Ureter (tissue), 1 donor: Measurements from ENCODE around the gene TYK2. TPM values are rescaled to one million over a fixed set of nuclear protein-coding genes. Genes with fewer than 3 reads are reported as not detected.
"Not testable (repeated sequence)": the region's sequence is repeated elsewhere in the genome, so short reads cannot be mapped to it uniquely, and the experiment has no call there.

Source experiments
- DNase-seq: peaks from one replicate; pipeline ENCODE4 v3.0.0-alpha.2; 2020; ENCODE audit warnings: low spot score
- total RNA-seq: library from RNA; stranded (reverse); gene quantifications from one replicate; pipeline ENCODE4 v1.2.4, GENCODE V29; 2023
- donor health status: DM: yes; HTN: yes; CAD: no.

Gene TYK2
- total RNA-seq: 142 TPM

- peak; percentile 98 for DNase-seq
These were observed at the start of gene TYK2 for GRCh38 chr19:10380313-10381102. TYK2 (minus strand) TSS chr19:10380572; CDS start chr19:10378406, 2,166 bp downstream.

GRCh38 chr19:10428996-10429381 is 48.6 kb upstream of the TYK2 start:
- DNase-seq: no peak

- no peak for DNase-seq
These were observed 46.8 kb upstream of the TYK2 start for GRCh38 chr19:10427169-10427568.

- DNase-seq: peak; percentile 83
These were observed 43.8 kb upstream of the TYK2 start for GRCh38 chr19:10424011-10424637.

- no peak for DNase-seq
These were observed 42.5 kb upstream of the TYK2 start for GRCh38 chr19:10422846-10423245.

- no peak for DNase-seq
These were observed 41.7 kb upstream of the TYK2 start for GRCh38 chr19:10422046-10422461.

- DNase-seq: no peak
These were observed 41.1 kb upstream of the TYK2 start for GRCh38 chr19:10421240-10422045.

- no peak for DNase-seq
These were observed 40.3 kb upstream of the TYK2 start, which contains the start of gene PDE4A for GRCh38 chr19:10420444-10421239. PDE4A (plus strand) TSS chr19:10420538; CDS start chr19:10420765, 227 bp downstream.

- DNase-seq: no peak
These were observed 39.5 kb upstream of the TYK2 start for GRCh38 chr19:10419646-10420443.

- no peak for DNase-seq
These were observed 38.9 kb upstream of the TYK2 start for GRCh38 chr19:10419200-10419645.

GRCh38 chr19:10418485-10419199 is 38.3 kb upstream of the TYK2 start:
- no peak for DNase-seq

- DNase-seq: no peak
These were observed 37.8 kb upstream of the TYK2 start for GRCh38 chr19:10418235-10418484.

- DNase-seq: no peak
These were observed 37.3 kb upstream of the TYK2 start for GRCh38 chr19:10417541-10418234.

- peak; percentile 78 for DNase-seq
These were observed 36.2 kb upstream of the TYK2 start for GRCh38 chr19:10416380-10417257.

GRCh38 chr19:10416083-10416379 is 35.7 kb upstream of the TYK2 start:
- no peak for DNase-seq

GRCh38 chr19:10412257-10412977 is 32.0 kb upstream of the TYK2 start:
- no peak for DNase-seq

- not testable (repeated sequence) for DNase-seq
These were observed 30.9 kb upstream of the TYK2 start for GRCh38 chr19:10411224-10411623.
